NCI-H345 treated with DMSO at 0.1 percent for 48 hours (cell line): Measurements from ENCODE around the gene ARHGAP29.

Source experiments
- DNase-seq: peaks from one replicate; lab custom pipeline; 2025; ENCODE audit not compliant: unreplicated experiment; lab: John Stamatoyannopoulos, UW

ARHGAP29 gene

DNA sequence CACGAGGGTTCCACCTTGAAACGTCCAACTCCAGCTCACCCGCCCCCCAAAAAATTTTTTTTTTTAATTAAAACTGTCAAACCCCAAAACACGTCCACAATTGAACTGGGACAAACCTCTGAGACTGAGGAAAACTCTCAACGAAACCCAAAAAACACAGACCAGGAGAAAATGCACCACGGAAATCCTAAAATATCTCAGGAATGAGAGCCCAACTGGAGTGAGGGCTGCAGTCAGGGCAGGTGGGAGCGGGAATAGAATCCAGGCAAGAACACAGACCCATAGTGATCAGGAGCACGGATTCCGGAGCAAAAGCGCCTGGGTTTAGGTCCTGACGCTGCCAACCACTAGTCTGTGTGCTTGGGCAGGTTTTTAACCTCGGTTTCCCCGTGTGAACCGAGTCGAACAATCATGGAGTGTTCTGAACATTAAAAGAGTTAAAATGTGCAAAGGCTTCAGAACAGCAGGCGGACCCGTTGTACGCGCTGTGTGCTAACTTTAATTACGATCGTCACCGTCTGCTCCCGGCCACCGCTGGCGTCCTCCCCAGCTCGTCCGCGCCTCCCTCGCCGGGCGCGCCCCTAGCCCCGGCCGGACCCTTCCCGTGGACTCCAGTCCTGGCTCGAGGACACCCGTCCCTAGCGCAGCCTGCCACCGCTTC is 624 bp downstream of the ARHGAP29 start:
- DNase-seq = peak; percentile 30

DNA sequence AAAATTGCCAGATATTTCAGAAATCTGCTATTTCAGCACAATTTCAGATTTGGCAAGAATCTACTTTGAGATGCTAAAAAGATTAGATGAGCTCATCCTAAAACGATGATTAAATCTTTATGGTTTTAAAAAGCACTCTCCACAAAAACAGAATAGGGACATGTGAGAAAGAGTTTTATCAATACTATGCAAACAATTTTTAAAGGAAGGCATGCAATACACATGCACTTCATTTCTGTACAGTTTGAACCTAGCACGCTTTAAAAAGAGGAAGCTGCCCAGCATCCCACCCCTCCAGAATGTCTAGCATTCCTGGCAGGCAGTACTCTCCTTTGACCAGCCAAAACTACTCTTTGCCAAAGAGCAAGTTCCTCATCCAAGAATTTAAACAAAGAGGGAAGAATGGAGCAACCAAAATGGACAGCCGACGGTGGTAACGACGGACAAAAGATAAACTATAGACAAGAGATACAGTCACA is 1.3 kb downstream of the ARHGAP29 start:
- no peak for DNase-seq

DNA sequence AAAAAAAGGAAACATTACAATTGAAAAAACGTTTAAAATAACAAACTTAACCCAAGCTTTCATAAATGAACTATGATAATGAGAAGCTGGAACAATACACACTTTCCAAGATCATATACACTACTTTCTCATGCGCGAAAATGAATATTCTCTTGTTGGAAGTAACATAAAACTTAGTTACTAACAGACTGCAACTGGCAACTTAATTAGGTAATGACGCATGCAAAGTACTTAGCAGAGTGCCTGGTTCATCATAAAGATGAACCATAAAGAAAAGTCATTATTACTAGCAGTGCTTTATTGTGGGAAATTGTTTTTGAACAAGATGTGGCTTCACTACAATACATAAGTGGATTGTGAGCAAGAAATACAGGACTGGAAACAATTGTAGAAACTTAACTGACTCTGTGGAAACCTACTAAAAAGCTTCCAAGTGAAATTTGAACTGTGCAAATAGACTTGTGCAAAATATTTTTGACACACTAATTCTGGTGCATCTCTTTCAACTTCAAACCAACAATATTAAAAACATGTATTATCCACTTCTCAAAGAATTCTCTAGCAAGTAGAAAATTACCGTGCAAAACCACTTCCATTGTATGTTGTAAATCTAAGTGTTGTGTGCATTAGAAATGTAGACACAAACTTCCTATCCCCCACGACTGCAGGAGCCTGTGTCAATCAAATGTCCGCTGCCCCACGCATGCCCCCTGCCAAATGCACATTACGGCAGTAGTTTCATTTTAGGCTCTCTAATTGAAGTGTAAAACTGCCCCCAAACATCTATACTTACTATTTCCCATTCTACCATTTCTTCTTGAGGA is 2.0 kb downstream of the ARHGAP29 start:
- no peak for DNase-seq

DNA sequence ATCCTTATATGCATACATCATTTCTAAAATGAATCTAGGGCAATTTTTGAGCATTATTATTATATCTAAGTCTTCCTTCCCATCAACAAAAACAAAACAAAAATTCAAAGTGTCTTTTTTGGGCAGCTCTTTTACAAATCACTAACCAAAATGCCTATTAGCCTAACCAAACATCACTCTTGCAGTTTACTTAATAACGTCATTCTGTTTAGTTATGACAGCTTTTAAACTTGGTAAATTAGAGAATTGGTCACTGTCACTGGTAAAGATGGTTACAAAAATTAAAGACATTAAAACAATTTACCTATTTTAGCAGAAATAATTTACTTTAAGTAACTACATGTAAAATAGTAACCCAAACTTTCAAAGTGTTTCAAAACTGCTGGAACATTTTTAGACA is 2.8 kb downstream of the ARHGAP29 start:
- DNase-seq = no peak

DNA sequence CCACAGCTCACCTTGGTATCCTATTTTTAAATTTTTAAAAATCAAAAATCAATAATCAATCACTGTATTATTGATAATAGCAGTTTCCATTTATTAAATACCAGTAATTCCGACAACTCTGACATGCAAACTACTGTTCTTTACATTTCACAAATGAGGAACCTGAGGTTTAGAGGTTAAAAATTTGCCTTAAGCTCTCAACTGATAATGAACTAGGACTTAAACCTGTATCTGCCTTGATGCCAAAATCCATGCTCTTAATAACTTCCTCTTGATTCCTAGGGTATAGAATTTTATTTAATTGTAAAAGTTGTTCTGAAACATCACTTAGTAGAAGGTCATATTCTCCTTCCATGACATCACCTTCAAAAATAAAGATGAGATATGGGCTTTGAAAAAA is 5.6 kb downstream of the ARHGAP29 start:
- no peak for DNase-seq

DNA sequence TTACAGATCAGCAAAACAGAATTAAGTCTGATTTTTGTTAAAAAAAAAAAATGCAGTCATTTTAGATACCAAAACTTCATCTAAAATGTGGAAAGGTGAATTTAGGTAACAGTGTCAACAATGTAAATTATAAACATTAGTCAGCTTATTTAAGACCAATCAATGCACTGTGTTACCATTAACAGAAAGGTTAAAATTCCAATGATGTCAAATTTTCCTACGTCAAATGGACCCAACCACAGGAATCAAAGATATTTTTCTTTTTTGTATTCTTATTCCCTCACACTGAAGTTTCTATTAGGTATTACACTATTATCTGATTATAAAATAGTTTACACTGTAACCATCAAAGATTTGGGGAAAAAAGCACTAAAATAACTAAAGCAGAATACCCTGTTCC is 6.5 kb downstream of the ARHGAP29 start:
- DNase-seq = no peak

DNA sequence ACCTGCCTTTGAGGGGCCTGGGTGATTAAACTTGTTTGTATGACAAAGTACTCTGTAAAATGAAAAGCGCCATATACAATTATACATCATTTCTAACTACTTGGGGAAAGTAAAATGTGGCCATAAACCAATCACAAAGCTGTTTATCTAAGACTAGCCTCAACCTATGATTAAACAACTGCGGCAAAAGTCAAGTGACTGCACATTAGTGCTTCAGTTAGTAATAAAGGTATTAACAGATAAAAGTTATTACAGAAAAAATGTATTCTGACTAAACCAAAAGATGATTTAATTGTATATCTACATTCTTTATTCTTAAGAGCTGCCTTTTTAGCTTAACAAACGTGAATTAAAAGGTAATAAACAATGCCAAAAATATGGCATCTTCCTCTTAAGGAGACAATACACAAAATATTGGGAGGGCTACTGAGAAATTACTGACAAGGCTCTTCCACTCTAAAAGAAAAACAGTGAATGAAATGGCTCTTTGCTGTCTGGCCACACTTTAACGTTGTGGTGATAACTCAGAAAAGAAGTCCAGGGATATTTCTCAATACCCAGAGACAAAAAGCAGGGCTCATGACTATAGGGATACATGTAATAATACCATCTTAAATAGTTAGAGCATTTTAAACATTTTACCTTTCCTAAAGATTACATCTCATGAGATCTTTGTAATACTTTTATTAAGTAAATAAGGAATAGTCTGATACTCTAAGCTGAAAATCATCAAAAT is 8.6 kb downstream of the ARHGAP29 start:
- DNase-seq = no peak

DNA sequence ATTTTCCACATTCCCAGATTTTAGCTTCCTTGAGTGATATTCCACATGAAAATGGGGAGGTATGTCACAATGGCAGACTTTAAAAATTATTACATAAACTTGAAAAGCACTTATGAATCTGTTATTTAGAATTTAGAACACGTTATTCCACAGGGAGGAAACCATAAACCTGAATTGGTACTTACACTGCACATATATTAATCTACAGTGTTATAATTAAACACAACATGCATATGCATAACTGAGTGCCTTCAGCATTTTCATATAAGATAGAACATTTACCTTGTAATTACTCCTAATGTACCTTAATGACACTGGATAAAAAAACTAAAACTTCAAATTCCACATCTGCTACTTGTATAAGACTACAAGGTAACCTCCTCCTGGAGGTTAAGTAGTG is 9.8 kb downstream of the ARHGAP29 start:
- DNase-seq = no peak

DNA sequence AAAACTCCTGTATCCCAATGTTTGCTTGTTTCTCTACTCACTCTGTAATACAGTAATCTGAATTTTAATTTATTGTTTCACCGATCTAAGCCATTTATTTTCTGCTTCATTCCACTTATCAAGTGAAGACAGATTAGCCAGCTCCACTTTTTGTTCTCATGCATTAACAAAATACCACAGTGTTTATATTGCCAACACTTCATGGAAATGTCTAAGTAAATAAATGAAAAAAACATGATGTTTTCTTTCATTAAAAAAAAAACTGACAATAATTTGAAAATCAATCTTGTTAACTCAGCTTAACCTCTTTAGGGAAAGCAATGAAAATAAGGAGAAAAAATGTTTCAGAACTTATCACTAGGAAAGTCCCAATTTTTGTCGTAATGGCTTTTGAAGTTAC is 11.5 kb downstream of the ARHGAP29 start:
- no peak for DNase-seq

DNA sequence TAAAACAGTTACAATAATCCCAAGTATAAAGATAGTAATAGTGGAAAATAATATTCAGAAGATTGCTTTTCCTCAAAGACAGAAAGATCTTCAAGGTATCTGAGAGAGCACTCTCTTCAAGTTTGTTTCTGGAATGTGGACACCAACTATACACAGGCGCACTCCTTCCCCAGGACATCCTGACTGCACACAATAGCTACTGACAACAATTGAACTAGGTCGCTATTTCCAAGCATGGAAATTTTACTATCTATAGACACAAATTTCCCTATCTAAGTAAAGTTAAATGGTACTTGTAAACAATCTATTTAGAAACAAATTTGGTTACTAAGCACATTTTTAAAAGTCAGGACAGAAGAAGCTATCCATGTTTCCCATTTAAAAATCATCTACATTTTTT is 19.1 kb downstream of the ARHGAP29 start:
- no peak for DNase-seq

DNA sequence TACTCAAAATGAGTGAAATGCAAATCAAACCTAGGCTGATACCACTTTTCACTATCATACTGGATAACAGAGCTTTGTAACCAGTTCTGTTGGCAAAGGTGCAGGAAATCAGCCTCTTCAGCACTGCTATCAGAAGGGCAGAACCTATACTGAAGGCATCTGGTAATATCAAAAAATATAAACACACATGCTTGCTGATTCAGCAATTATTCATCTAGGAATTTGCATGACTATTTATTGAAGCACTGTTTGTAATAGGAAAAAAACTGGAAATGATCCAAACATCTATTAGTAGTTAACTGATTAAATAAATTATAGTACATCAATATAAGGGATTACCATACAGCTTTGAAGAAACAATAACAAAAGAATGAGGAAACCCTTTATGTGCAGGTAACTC is 21.4 kb downstream of the ARHGAP29 start:
- no peak for DNase-seq

DNA sequence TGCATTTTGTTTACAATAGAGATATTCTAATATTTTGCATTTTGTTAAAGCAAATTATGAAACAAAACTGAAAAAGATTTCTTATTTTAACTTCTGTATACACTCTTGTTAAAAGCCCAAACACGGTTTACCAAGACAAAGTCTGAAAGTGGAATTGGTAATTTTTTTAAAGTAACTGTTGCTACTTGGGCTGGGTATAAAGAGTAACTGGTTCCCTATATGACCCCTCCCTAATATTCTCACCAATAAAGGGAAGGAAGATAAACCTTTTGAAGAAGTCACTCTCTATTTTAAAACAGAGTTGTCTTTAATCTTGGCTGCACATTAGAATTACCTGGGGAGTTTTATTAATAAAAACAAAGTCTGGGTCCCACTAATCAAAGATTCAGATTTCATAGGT is 27.4 kb downstream of the ARHGAP29 start:
- no peak for DNase-seq

DNA sequence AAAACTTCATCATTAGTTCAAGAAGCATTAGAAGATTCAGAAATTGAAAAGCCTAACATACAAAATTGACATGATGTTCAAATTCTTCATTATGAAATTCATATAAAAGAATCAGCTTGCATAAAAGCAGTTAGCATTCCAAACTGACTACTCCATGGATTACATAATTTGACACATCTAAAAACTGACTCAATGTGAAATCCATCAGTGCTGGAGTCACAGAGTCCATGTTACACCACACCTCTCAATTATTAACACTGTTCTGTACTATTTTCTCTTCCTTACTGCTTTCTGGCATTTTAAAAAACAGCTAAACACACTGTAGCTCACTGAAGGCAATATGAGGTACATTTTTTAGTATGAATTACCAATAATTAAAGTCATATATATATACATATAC is 28.0 kb downstream of the ARHGAP29 start:
- no peak for DNase-seq

DNA sequence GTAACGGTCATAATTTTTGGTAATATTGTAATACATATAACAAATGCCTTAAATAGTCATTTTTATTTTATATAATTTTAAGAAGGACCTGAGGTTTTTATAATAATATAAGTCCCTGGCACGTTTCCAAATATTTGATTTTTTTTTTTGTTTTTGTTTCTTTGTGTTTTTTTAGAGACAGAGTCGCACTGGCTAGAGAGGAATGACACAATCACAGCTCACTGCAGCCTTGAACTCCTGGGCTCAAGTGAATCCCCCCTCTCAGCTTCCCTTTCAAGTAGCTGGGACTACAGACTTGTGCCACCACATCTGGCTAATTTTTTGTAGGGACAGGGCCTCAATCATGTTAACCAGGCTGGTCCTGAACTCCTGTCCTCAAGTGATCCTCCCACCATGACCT is 29.7 kb downstream of the ARHGAP29 start:
- DNase-seq = no peak

DNA sequence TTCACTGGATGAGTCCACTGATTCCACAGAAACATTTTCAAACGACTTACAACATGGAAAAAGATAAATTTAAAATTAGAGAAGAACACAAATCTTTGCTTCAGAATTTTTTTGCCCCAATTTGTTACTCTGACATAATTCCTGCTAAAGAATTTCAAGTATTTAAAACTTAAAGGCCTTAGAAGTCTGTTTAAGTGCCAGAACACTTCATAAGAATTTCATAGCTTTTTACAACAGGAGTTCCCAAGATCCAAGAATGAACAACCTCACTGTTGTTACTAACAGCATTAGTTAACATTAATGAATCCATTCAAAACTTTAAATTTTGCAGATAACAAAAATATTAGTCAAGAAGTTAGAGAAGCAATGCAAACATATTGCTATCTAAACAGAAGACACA is 31.7 kb downstream of the ARHGAP29 start:
- no peak for DNase-seq

DNA sequence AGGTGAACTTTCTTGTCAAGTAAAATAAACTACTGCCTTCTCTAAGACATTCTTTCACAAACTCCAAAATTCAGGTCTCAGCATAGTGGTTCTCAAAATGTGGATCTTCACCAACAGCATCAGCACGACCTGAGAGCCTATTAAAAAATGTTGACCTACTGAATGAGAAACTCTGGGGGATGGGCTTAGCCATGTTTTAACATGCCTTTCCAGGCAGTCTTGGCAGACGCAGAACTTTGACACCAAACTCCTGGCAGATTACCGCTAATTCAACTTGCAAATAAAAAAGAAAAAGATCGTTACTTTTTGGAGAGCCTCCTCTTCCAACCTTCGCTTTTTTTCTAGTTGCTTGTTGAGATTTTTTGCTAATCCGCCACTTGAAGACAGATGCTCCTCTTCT is 35.1 kb downstream of the ARHGAP29 start:
- no peak for DNase-seq

DNA sequence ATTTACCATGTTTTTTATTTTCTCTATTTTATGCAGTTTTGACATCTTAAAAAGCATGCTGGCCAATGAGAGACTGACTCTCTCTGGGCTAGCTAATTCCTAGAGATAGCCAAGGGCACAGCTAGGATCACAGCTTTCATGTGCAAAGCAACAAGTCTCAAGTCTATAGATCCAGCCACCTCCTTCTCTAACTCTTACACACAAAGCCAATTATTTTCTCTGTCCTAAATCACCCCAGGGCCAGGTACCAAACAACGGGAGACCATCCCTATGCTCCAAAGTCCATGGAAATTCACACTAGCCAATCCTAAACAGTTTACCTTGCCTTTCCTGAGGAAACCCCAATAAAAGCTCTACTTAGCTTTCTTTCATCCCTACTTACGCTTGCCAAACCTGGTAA is 38.0 kb downstream of the ARHGAP29 start:
- DNase-seq = no peak

DNA sequence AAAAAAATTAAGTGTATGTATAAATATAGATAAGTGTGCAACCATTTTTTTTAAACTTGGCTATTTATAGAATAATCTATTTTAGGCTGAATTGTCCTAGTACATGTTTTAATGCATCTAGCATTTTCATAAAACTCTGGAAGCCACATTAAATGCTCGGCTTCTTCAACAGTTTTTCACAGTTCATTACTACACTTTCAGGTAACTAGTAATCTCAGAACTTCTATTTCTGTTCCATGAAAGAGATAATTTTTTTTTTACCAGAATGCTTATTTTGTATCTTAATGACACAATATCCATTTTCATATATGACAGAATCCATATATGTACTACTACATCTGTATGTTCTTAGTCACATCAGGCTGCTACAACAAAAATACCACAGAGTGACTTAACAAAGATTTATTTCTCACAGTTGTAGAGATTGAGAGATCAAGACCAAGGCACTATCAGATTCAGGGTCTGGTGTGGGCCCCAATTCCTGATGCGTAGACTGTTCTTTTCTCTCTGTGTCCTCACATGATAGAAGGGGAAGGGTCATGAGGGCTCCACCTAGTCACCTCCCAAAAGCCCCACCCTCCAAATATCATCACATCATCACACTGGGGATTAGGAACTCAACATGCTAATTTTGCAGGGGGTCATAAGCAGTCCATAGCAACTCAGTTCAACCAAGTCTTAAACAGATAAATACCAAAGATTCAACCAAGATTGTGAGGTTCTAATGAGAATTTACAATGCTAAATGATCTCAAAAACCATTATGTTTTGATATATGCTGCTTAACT is 43.1 kb downstream of the ARHGAP29 start:
- DNase-seq = no peak

DNA sequence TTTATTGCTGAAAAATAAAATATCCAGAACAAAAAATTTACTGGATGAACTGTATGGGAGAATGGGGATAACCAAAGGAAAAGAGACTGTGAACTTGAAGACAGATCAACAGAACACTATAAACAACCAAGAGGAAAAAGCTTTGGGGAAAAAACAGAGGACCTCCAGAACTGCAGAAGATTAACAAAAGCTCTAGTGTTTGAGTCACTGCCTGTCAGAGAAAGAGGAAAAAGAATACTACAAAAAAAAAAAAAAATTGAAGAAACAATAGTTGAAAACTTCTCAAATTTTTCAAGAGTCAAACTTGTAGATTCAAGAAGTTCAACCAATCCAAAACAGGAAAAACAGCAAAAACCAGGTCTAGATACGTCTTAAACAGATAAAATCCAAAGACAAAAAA is 44.3 kb downstream of the ARHGAP29 start:
- no peak for DNase-seq

DNA sequence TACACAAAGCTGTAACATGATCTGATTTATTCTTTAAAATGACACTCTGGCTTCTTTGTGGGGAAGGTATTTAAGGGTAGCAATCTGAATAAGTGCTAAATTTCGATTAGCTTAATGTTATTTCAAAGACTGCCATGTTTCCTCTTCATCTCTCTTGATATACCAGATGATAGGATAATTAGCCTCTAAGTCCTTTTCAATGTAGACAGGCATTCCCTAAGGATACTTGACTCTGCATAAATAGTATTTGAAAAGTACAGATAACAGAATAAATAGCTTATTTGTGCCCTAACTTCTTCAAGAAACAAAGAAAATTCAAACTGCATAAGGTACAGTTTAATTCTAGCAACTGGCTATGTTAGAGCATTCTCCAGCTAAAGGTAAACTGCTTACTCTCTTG is 46.2 kb downstream of the ARHGAP29 start:
- DNase-seq = no peak

DNA sequence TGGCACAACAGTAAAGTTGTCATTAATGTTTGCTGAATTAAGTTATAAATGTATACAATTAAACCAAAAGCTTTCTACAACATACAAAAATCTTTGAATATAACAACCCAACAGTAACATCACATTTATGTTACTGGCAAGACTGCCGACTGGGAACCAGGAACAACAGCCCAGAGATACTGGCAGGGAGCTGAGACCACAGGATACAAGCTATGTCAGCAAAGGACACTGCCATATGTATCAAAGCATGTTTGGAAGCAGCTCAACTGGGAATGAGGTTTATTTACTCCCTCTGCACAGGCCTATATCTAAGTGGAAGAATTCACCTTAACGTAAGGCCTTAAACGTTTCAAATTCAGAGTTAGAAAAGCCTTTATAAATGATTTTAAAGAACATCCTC is 50.4 kb downstream of the ARHGAP29 start:
- DNase-seq = no peak
